ENCODE data around the gene SPACDR. TPM values are rescaled to one million over a fixed set of nuclear protein-coding genes. Genes with fewer than 3 reads are reported as not detected.

The SPACDR gene
- total RNA-seq, 2 experiments from 2014 or later = 4.0 to 4.3 TPM

GRCh38 chr7:100482728-100483089, 18.6 kb upstream of the SPACDR start:
- peak overlapping the region; percentile 78 for H3K4me3 Mint-ChIP-seq
- H3K27ac Mint-ChIP-seq = no peak overlapping the region
- peaks cover 4% of the 10 kb centered on the region for H3K27me3 Mint-ChIP-seq
- CTCF ChIA-PET = interaction anchor here (0.8 to 2.0 kb wide), 25 partner anchors 8 to 223 kb away, joined by 3 to 14 read pairs (median 4); partner anchors contain the start of genes AGFG2, FBXO24, POP7 and PPP1R35
- peaks cover 15% of the 10 kb centered on the region for H3K4me1 Mint-ChIP-seq
- H3K36me3 Mint-ChIP-seq (ENCODE audit: low read depth) = peaks cover 8% of the 10 kb centered on the region
- no peak for DNase-seq
- POLR2A ChIA-PET = interaction anchor here (0.9 to 1.5 kb wide), 4 partner anchors 13 to 82 kb away, joined by 3 to 5 read pairs (median 3); no protein-coding TSS in a partner anchor
- no peaks in the 10 kb centered on the region for H3K9me3 Mint-ChIP-seq

GRCh38 chr7:100481466-100481865, 17.4 kb upstream of the SPACDR start:
- ChIA-PET CTCF (interaction anchor here (0.6 to 1.4 kb wide), 6 partner anchors 13 to 224 kb away, joined by 3 to 6 read pairs (median 3); partner anchors contain the start of genes FBXO24 and POP7), POLR2A (no interaction called here)
- H3K9me3 Mint-ChIP-seq = no peaks in the 10 kb centered on the region
- no peak overlapping the region for H3K4me3 Mint-ChIP-seq
- DNase-seq = no peak
- H3K27ac Mint-ChIP-seq = no peak overlapping the region
- peaks cover 17% of the 10 kb centered on the region for H3K36me3 Mint-ChIP-seq (ENCODE audit: low read depth)
- peaks cover 21% of the 10 kb centered on the region for H3K4me1 Mint-ChIP-seq
- H3K27me3 Mint-ChIP-seq = peaks cover 4% of the 10 kb centered on the region

GRCh38 chr7:100478958-100479660, 15.0 kb upstream of the SPACDR start, which contains the start of gene TSC22D4:
TSC22D4 (minus strand) TSS chr7:100479214; CDS start chr7:100478038, 1,176 bp downstream.
- ChIA-PET CTCF (interaction anchor here (0.7 to 2.4 kb wide), 7 partner anchors 9 to 227 kb away, joined by 3 to 11 read pairs (median 5); partner anchors contain the start of genes ACTL6B, FBXO24, LRCH4 and POP7), POLR2A (interaction anchor here (0.7 to 2.9 kb wide), 19 partner anchors 7 to 378 kb away, joined by 3 to 11 read pairs (median 4); partner anchors contain the start of genes AGFG2, AP4M1, FBXO24 and LRCH4)
- H3K27ac Mint-ChIP-seq = peak within 1 kb of the TSS; percentile 93
- H3K27me3 Mint-ChIP-seq = no peaks in the 10 kb centered on the region
- peaks cover 40% of the 10 kb centered on the region for H3K4me1 Mint-ChIP-seq
- H3K36me3 Mint-ChIP-seq (ENCODE audit: low read depth) = peaks cover 36% of the 10 kb centered on the region
- DNase-seq = peak; percentile 91
- no peaks in the 10 kb centered on the region for H3K9me3 Mint-ChIP-seq
- H3K4me3 Mint-ChIP-seq = peak within 1 kb of the TSS; percentile 99

- no peaks in the 10 kb centered on the region for H3K27me3 Mint-ChIP-seq
- peaks cover 47% of the 10 kb centered on the region for H3K36me3 Mint-ChIP-seq (ENCODE audit: low read depth)
- H3K27ac Mint-ChIP-seq = peak overlapping the region; percentile 93
- H3K4me3 Mint-ChIP-seq = peak overlapping the region; percentile 99
- peak; percentile 26 for DNase-seq
- no peaks in the 10 kb centered on the region for H3K9me3 Mint-ChIP-seq
- POLR2A ChIA-PET = interaction anchor here (0.7 to 2.2 kb wide), 15 partner anchors 9 to 270 kb away, joined by 3 to 10 read pairs (median 4); partner anchors contain the start of genes FBXO24 and LRCH4
- CTCF ChIA-PET = interaction anchor here (0.5 to 3.5 kb wide), 8 partner anchors 20 to 228 kb away, joined by 3 to 12 read pairs (median 4); partner anchors contain the start of genes AGFG2, FBXO24 and POP7
- peaks cover 50% of the 10 kb centered on the region for H3K4me1 Mint-ChIP-seq
These were observed 13.8 kb upstream of the SPACDR start for GRCh38 chr7:100477871-100478267.

GRCh38 chr7:100476903-100477870, 13.1 kb upstream of the SPACDR start:
- Mint-ChIP-seq H3K4me3 (peak overlapping the region; percentile 99), H3K27me3 (no peaks in the 10 kb centered on the region), H3K4me1 (peaks cover 45% of the 10 kb centered on the region), H3K36me3 (ENCODE audit: low read depth) (peaks cover 47% of the 10 kb centered on the region), H3K9me3 (no peaks in the 10 kb centered on the region), H3K27ac (peak overlapping the region; percentile 78)
- DNase-seq = peak; percentile 61
- POLR2A ChIA-PET = interaction anchor here (0.7 to 1.7 kb wide), 16 partner anchors 9 to 269 kb away, joined by 3 to 9 read pairs (median 4); partner anchors contain the start of genes FBXO24 and LRCH4
- CTCF ChIA-PET = interaction anchor here (0.5 to 3.5 kb wide), 9 partner anchors 19 to 228 kb away, joined by 3 to 12 read pairs (median 4); partner anchors contain the start of genes AGFG2, FBXO24 and POP7

GRCh38 chr7:100476101-100476780, 12.2 kb upstream of the SPACDR start:
- H3K36me3 Mint-ChIP-seq (ENCODE audit: low read depth) = peaks cover 52% of the 10 kb centered on the region
- CTCF ChIA-PET = interaction anchor here (0.6 to 3.5 kb wide), 5 partner anchors 15 to 229 kb away, joined by 3 to 12 read pairs (median 3); partner anchors contain the start of genes AGFG2 and POP7
- peaks cover 42% of the 10 kb centered on the region for H3K4me1 Mint-ChIP-seq
- POLR2A ChIA-PET = interaction anchor here (0.8 to 1.1 kb wide), 3 partner anchors 81 to 95 kb away, joined by 3 to 4 read pairs (median 3); no protein-coding TSS in a partner anchor
- H3K27ac Mint-ChIP-seq = peak overlapping the region; percentile 78
- no peaks in the 10 kb centered on the region for H3K9me3 Mint-ChIP-seq
- H3K4me3 Mint-ChIP-seq = peak overlapping the region; percentile 99
- no peak for DNase-seq
- H3K27me3 Mint-ChIP-seq = no peaks in the 10 kb centered on the region

GRCh38 chr7:100475549-100475948, 11.5 kb upstream of the SPACDR start:
- no peak for DNase-seq
- CTCF ChIA-PET = interaction anchor here (0.6 to 3.5 kb wide), 5 partner anchors 14 to 230 kb away, joined by 3 to 12 read pairs (median 5); partner anchors contain the start of genes AGFG2 and POP7
- Mint-ChIP-seq H3K27me3 (no peaks in the 10 kb centered on the region), H3K4me3 (peak overlapping the region; percentile 99), H3K4me1 (peaks cover 44% of the 10 kb centered on the region), H3K27ac (peak overlapping the region; percentile 78), H3K36me3 (ENCODE audit: low read depth) (peaks cover 55% of the 10 kb centered on the region), H3K9me3 (no peaks in the 10 kb centered on the region)
- POLR2A ChIA-PET = interaction anchor here (1.1 kb wide), 1 partner anchor 90 kb away, joined by 3 read pairs; no protein-coding TSS in a partner anchor

GRCh38 chr7:100472854-100473499, 8.9 kb upstream of the SPACDR start:
- peaks cover 60% of the 10 kb centered on the region for H3K36me3 Mint-ChIP-seq (ENCODE audit: low read depth)
- no peak for DNase-seq
- no peaks in the 10 kb centered on the region for H3K27me3 Mint-ChIP-seq
- CTCF ChIA-PET = interaction anchor here (1.1 to 2.4 kb wide), 3 partner anchors 87 to 233 kb away, joined by 3 to 7 read pairs (median 6); partner anchors contain the start of gene POP7
- no peaks in the 10 kb centered on the region for H3K9me3 Mint-ChIP-seq
- POLR2A ChIA-PET = interaction anchor here (1.3 kb wide), 1 partner anchor 87 kb away, joined by 5 read pairs; no protein-coding TSS in a partner anchor
- no peak overlapping the region for H3K4me3 Mint-ChIP-seq
- peaks cover 48% of the 10 kb centered on the region for H3K4me1 Mint-ChIP-seq
- peak overlapping the region; percentile 44 for H3K27ac Mint-ChIP-seq

GRCh38 chr7:100472121-100472851, 8.2 kb upstream of the SPACDR start:
- Mint-ChIP-seq H3K27ac (no peak overlapping the region), H3K36me3 (ENCODE audit: low read depth) (peaks cover 60% of the 10 kb centered on the region), H3K9me3 (no peaks in the 10 kb centered on the region), H3K27me3 (no peaks in the 10 kb centered on the region), H3K4me1 (peaks cover 48% of the 10 kb centered on the region), H3K4me3 (no peak overlapping the region)
- CTCF ChIA-PET = interaction anchor here (2.4 kb wide), 1 partner anchor 92 kb away, joined by 7 read pairs; no protein-coding TSS in a partner anchor
- POLR2A ChIA-PET = no interaction called here
- no peak for DNase-seq

GRCh38 chr7:100471021-100471420, 7.0 kb upstream of the SPACDR start:
- H3K4me1 Mint-ChIP-seq = peaks cover 37% of the 10 kb centered on the region
- peaks cover 53% of the 10 kb centered on the region for H3K36me3 Mint-ChIP-seq (ENCODE audit: low read depth)
- H3K27me3 Mint-ChIP-seq = no peaks in the 10 kb centered on the region
- ChIA-PET POLR2A (interaction anchor here (1.0 kb wide), 1 partner anchor 90 kb away, joined by 3 read pairs; no protein-coding TSS in a partner anchor), CTCF (interaction anchor here (2.6 to 3.0 kb wide), 2 partner anchors 12 to 89 kb away, joined by 14 to 18 read pairs; no protein-coding TSS in a partner anchor)
- H3K4me3 Mint-ChIP-seq = no peak overlapping the region
- H3K9me3 Mint-ChIP-seq = no peaks in the 10 kb centered on the region
- H3K27ac Mint-ChIP-seq = peak overlapping the region; percentile 36
- DNase-seq = no peak
